Thoracic aorta (tissue), 2 donors: Measurements from ENCODE around the gene GMDS. TPM values are rescaled to one million over a fixed set of nuclear protein-coding genes. Genes with fewer than 3 reads are reported as not detected.

Experiments used
- ATAC-seq: fragments of 150-250 bp; one replicate; pipeline ENCODE4 v1.8.0; 2017; ENCODE audit warnings: low read depth; ENCODE audit not compliant: insufficient number of reproducible peaks, low FRiP score
- DNase-seq: peaks from one replicate; pipeline ENCODE4 v3.0.0-alpha.2; 2020; ENCODE audit warnings: low spot score
- H3K27ac ChIP-seq, 2 donors: fragments of 200-600 bp; sonication (generic); 1 replicate in 1 of 2; 2 replicates in 1 of 2; pipeline ENCODE4 v1.5.1; 2016; ENCODE audit warnings: mild to moderate bottlenecking in 2 of 2, moderate library complexity in 2 of 2
- H3K27me3 ChIP-seq: fragments of 200-600 bp; sonication (generic); replicated peaks from 2 replicates; pipeline ENCODE4 v1.6.0; 2016; ENCODE audit warnings: mild to moderate bottlenecking; ENCODE audit not compliant: insufficient read depth
- H3K36me3 ChIP-seq: fragments of 200-600 bp; sonication (generic); one replicate; pipeline ENCODE4 v1.5.1; 2016
- H3K4me1 ChIP-seq, 2 donors: fragments of 200-600 bp; sonication (generic); 1 replicate in 1 of 2; 2 replicates in 1 of 2; pipeline versions ENCODE4 v1.5.1 to v1.6.0; 2016; ENCODE audit warnings: low read depth in 2 of 2, mild to moderate bottlenecking in 1 of 2; ENCODE audit not compliant: control insufficient read depth in 1 of 2
- H3K4me3 ChIP-seq: fragments of 200-600 bp; sonication (generic); 2 replicates; pipeline ENCODE4 v1.5.1; 2016; ENCODE audit warnings: mild to moderate bottlenecking
- H3K9me3 ChIP-seq: fragments of 200-600 bp; sonication (generic); 2 replicates; pipeline ENCODE4 v1.5.1; 2016
- total RNA-seq, 2 donors: library from RNA; depleted of rRNA; stranded (reverse); fragments of >200 nt; gene quantifications; one replicate each; pipeline versions ENCODE4 v1.1.0 to v1.2.3, GENCODE V29; 2016
- TF ChIP-seq, protein P1 (sequence below): fragments of 200-600 bp; sonication (generic); IDR thresholded peaks from one replicate; pipeline ENCODE4 v1.5.1; 2019; ENCODE audit warnings: antibody characterized with exemption

Gene GMDS
- total RNA-seq, 2 donors from 2014 or later, result 87.8 to 87.9 TPM

DNA sequence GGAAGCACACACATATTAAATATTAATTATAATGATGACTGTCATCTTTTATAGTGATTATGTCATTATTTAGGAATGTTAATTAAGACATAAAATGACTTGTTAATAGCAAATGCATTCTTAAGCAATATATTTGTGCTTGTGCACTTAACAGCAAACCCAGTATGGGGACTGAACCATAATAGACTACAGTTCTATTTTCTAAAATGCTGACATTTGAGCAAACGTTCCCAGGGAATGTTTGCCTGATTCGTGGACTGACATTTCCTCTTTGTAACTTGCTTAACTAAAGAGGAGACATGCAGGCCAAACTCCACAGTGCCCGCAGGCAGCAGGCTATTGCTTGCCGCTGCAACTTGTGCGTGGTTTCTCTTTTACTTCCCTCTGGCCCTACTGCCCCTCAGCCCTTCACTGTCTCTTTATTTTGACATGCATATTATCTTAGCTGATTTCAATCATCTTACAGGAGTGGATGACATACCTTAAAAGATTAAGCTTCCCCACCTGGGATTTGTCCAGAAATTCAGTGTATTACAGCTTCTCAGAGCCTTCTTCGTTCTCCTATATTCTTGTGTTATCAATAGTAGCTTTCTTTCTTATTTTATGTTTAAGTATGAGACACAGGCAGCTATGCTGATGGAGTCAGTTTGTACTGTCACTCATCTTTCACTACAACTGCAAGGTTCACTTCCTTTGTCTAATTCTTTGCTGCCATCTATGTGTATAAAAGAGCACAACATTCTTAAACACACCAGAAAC is 141.5 kb downstream of the GMDS start:
- H3K4me3 ChIP-seq, result peak overlapping the region; percentile 61
- H3K9me3 ChIP-seq, result no peaks in the 10 kb centered on the region
- peak; percentile 68 for ATAC-seq
- peaks cover 12 to 26% of the 10 kb centered on the region in 2 donors for H3K4me1 ChIP-seq
- no peaks in the 10 kb centered on the region for H3K27me3 ChIP-seq
- no peaks in the 10 kb centered on the region for H3K36me3 ChIP-seq
- TF ChIP-seq, protein P1, sequence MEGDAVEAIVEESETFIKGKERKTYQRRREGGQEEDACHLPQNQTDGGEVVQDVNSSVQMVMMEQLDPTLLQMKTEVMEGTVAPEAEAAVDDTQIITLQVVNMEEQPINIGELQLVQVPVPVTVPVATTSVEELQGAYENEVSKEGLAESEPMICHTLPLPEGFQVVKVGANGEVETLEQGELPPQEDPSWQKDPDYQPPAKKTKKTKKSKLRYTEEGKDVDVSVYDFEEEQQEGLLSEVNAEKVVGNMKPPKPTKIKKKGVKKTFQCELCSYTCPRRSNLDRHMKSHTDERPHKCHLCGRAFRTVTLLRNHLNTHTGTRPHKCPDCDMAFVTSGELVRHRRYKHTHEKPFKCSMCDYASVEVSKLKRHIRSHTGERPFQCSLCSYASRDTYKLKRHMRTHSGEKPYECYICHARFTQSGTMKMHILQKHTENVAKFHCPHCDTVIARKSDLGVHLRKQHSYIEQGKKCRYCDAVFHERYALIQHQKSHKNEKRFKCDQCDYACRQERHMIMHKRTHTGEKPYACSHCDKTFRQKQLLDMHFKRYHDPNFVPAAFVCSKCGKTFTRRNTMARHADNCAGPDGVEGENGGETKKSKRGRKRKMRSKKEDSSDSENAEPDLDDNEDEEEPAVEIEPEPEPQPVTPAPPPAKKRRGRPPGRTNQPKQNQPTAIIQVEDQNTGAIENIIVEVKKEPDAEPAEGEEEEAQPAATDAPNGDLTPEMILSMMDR, result peak; percentile 51
- DNase-seq, result no peak
- peak overlapping the region; percentile 84 to 90 for H3K27ac ChIP-seq

DNA sequence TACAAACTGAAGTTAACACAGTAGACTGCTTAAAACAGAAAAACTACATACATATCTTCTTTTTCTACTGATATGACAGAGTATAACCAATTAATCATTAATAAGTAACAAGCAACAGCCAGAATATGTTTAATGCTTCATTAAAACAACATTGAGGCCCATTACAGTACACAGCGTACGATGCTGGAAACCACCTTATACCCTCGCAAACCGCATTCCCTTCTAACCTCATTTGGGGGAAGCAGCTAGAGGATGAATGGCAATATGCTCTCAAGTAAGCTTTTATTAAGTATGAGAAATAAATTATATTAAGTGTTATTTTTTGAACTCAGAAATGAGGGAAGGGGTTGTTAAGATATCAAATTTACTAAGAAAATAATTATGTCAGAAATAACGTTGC is 142.4 kb downstream of the GMDS start:
- DNase-seq (no peak), ATAC-seq (no peak)
- no peaks in the 10 kb centered on the region for H3K9me3 ChIP-seq
- peak overlapping the region; percentile 61 for H3K4me3 ChIP-seq
- H3K27me3 ChIP-seq, result no peaks in the 10 kb centered on the region
- TF ChIP-seq, protein P1, result no peak
- H3K36me3 ChIP-seq, result no peaks in the 10 kb centered on the region
- H3K27ac ChIP-seq, result peak overlapping the region; percentile 84 to 90
- H3K4me1 ChIP-seq, result peaks cover 14 to 31% of the 10 kb centered on the region in 2 donors

DNA sequence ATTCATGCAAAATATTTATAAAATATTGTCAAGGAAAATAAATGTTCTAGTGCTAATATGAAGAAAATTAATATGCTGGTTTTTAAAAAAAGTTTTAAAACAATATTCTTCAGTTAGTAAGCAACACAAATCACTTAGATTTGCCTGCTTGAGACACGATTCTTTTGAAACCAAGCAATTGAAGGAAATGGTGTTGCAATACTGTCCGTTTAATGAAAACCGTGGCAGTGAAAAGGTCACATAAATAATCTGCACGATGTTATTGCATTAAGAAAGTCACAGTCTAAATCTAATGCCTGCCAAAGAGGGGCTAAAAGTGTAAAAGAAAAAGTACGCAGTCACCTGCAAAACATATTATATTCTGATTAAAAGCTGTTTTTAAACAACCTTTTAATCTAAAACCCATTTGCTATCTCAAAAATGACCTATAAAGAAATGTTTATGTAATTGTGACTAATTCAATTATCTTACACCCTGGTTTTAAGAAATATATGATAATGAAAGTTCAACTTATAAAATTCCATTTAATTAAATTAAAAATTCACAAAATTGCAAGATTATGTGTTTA is 143.0 kb downstream of the GMDS start:
- Histone ChIP-seq H3K9me3 (no peaks in the 10 kb centered on the region), H3K27ac (peak overlapping the region; percentile 84 to 90), H3K4me1 (peaks cover 14 to 34% of the 10 kb centered on the region in 2 donors), H3K27me3 (no peaks in the 10 kb centered on the region), H3K36me3 (no peaks in the 10 kb centered on the region), H3K4me3 (peak overlapping the region; percentile 61)
- TF ChIP-seq, protein P1, result no peak
- DNase-seq, result no peak
- ATAC-seq, result no peak

DNA sequence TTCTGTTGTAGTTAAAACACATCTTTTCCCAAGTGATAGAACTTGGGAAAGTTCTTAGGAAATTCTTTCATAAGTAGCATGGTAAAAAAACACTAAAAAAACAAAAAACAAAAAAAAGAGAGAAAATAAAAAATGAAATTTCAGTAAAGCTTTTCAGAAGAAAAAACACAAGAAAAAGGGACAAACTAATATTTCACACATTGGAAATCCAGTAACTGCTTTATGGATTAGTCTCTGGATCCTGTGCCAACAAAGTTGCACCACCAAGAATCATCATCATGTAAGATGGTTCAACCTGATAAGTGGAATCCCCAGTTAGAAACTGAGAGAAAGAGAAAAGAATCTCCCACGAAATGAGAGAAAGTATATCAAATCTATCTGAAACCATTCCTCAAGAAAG is 144.2 kb downstream of the GMDS start:
- peak overlapping the region; percentile 84 to 90 for H3K27ac ChIP-seq
- peaks cover 20 to 38% of the 10 kb centered on the region in 2 donors for H3K4me1 ChIP-seq

DNA sequence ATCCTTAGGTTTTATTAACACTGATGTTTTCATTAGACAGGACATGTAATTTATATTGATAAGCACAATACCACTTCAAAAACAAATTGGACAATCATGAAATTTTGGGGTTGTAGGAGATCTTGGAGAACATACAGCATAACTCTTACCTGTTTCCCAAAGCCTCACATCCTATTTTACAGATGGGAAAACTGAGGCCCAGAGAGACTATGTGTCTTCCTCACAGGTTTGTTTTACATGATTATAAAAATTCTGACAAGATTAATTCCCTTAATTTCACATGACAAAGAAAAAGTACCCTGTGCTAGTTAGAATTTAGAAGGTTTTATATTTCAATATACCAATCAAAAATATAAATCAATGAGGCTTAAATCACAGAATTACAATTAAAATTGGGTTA is 145.5 kb downstream of the GMDS start:
- ATAC-seq (no peak), DNase-seq (no peak)
- TF ChIP-seq, protein P1, result no peak
- Histone ChIP-seq H3K36me3 (no peaks in the 10 kb centered on the region), H3K4me3 (no peak overlapping the region), H3K9me3 (no peaks in the 10 kb centered on the region), H3K27me3 (no peaks in the 10 kb centered on the region), H3K27ac (peak overlapping the region; percentile 84 to 90), H3K4me1 (peaks cover 27 to 38% of the 10 kb centered on the region in 2 donors)

More for the DNA sequence above, 144.2 kb downstream of the GMDS start:
- Histone ChIP-seq H3K27me3 (no peaks in the 10 kb centered on the region), H3K9me3 (no peaks in the 10 kb centered on the region), H3K4me3 (peak overlapping the region; percentile 61), H3K36me3 (no peaks in the 10 kb centered on the region)
- no peak for DNase-seq
- TF ChIP-seq, protein P1, result no peak
- ATAC-seq, result no peak
